DND-41 (cell line): ENCODE data around the gene ENGASE.

Experiments
- ATAC-seq: fragments of 200-7000 bp; cut with Tn5 transposase; 3 replicates; pipeline ENCODE4 v1.9.1; 2021; ENCODE audit warnings: low read depth; ENCODE audit not compliant: insufficient read depth
- DNase-seq: peaks from one replicate; pipeline ENCODE4 v3.0.0-alpha.2; 2020
- H2AFZ ChIP-seq: 2 replicates; pipeline ENCODE4 v1.6.0; 2012; ENCODE audit warnings: low read depth, low read length
- H3K27ac ChIP-seq: 2 replicates; pipeline ENCODE4 v1.5.1; 2012; ENCODE audit warnings: low read length, inconsistent platforms
- H3K27me3 ChIP-seq: fragments of 200-600 bp; sonication (generic); 2 replicates; pipeline ENCODE4 v1.6.0; 2012; ENCODE audit warnings: low read length, mild to moderate bottlenecking, inconsistent platforms; ENCODE audit not compliant: insufficient read depth, poor library complexity
- H3K36me3 ChIP-seq: 2 replicates; pipeline ENCODE4 v1.5.1; 2012; ENCODE audit warnings: low read length, inconsistent platforms; ENCODE audit not compliant: insufficient read depth
- H3K4me1 ChIP-seq: 2 replicates; pipeline ENCODE4 v1.5.1; 2012; ENCODE audit warnings: mild to moderate bottlenecking, low read length; ENCODE audit not compliant: insufficient read depth
- H3K4me2 ChIP-seq: 2 replicates; pipeline ENCODE4 v1.6.0; 2012; ENCODE audit warnings: mild to moderate bottlenecking, moderate library complexity, low read length, inconsistent platforms; ENCODE audit not compliant: insufficient read depth
- H3K4me3 ChIP-seq, 2 experiments: fragments of 200-600 bp in 1 of 2; shearing (Covaris generic) in 1 of 2; 2 replicates each; pipeline ENCODE4 v1.5.1; 2012 to 2016; ENCODE audit warnings: inconsistent platforms in 2 of 2, low read length in 2 of 2, mild to moderate bottlenecking in 2 of 2, low read depth in 1 of 2, moderate library complexity in 1 of 2
- H3K79me2 ChIP-seq: 2 replicates; pipeline ENCODE4 v1.6.0; 2012; ENCODE audit warnings: low read length, inconsistent platforms; ENCODE audit not compliant: insufficient read depth
- H3K9ac ChIP-seq: 2 replicates; pipeline ENCODE4 v1.6.0; 2012; ENCODE audit warnings: low read depth, mild to moderate bottlenecking, inconsistent platforms, low read length, moderate library complexity
- H3K9me3 ChIP-seq: 2 replicates; pipeline ENCODE4 v1.5.1; 2012; ENCODE audit warnings: low read length, moderate library complexity, mild to moderate bottlenecking, inconsistent platforms; ENCODE audit not compliant: insufficient read depth, severe bottlenecking
- H4K20me1 ChIP-seq: 2 replicates; pipeline ENCODE4 v1.6.0; 2012; ENCODE audit warnings: low read length; ENCODE audit not compliant: insufficient read depth
- EZH2 ChIP-seq: IDR thresholded peaks from 3 replicates; pipeline ENCODE4 v1.6.1; 2012; ENCODE audit warnings: borderline replicate concordance, low read depth, mild to moderate bottlenecking, moderate library complexity, low read length, inconsistent platforms; ENCODE audit not compliant: severe bottlenecking
- TF ChIP-seq, protein P1 (sequence below): IDR thresholded peaks from 2 replicates; pipeline ENCODE4 v1.5.1; 2012; ENCODE audit warnings: borderline replicate concordance, low read length, moderate library complexity, mild to moderate bottlenecking; ENCODE audit not compliant: poor library complexity, severe bottlenecking; ENCODE audit errors: extremely low read depth

Gene ENGASE

DNA sequence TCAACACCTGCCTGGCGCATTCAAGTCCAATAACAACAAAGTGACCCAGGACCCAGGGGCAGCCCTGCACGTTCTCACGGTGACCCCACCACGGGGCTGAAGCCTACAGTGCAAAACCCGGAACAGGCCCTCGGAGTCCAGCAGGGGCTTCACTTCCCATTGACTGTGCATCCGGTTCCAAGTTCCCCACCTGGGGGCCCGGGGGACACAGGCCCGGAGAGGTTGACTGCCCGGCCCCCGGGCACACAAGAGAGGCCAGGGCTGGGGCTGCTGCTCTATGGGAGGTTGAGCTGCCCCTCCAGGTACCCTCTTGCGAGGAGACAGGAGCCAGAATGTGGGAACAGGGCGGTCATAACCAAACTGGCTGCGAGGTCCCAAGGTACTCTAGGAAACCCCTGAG, 31.3 kb downstream of the ENGASE start:
- Histone ChIP-seq H3K27ac (no peak overlapping the region), H4K20me1 (peaks cover 14% of the 10 kb centered on the region), H2AFZ (no peak overlapping the region), H3K4me3 (no peak overlapping the region), H3K4me1 (no peaks in the 10 kb centered on the region), H3K27me3 (peaks cover 15% of the 10 kb centered on the region), H3K9me3 (no peaks in the 10 kb centered on the region), H3K4me2 (no peak overlapping the region), H3K79me2 (no peaks in the 10 kb centered on the region), H3K9ac (no peak overlapping the region), H3K36me3 (no peaks in the 10 kb centered on the region)
- DNase-seq (no peak), ATAC-seq (no peak)
- TF ChIP-seq, protein P1, sequence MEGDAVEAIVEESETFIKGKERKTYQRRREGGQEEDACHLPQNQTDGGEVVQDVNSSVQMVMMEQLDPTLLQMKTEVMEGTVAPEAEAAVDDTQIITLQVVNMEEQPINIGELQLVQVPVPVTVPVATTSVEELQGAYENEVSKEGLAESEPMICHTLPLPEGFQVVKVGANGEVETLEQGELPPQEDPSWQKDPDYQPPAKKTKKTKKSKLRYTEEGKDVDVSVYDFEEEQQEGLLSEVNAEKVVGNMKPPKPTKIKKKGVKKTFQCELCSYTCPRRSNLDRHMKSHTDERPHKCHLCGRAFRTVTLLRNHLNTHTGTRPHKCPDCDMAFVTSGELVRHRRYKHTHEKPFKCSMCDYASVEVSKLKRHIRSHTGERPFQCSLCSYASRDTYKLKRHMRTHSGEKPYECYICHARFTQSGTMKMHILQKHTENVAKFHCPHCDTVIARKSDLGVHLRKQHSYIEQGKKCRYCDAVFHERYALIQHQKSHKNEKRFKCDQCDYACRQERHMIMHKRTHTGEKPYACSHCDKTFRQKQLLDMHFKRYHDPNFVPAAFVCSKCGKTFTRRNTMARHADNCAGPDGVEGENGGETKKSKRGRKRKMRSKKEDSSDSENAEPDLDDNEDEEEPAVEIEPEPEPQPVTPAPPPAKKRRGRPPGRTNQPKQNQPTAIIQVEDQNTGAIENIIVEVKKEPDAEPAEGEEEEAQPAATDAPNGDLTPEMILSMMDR = no peak
- TF ChIP-seq EZH2 = no peak

DNA sequence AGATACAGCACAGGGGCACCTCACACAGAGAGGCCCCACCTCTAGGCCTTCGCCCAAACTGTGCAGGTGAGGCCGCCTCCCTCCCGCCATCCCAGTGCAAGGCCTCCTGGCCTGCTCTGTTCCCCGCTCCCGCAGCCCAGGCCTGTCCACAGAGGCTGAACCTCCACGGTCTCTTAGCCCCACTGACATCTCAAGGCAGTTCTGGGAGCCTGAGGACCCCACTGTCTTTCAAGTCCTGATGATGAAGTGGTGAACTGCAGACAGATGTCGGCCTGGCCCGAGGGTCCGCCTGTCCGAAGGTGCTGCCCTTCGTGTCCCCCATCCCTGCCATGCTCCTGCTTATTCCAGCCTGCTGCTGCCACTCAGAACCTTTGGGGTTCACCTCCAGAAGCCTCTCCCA, 32.3 kb downstream of the ENGASE start:
- H3K4me3 ChIP-seq = no peak overlapping the region
- peaks cover 14% of the 10 kb centered on the region for H4K20me1 ChIP-seq
- no peak overlapping the region for H3K4me2 ChIP-seq
- DNase-seq (no peak), ATAC-seq (no peak)
- no peak overlapping the region for H2AFZ ChIP-seq
- TF ChIP-seq, protein P1 = no peak
- no peak for TF ChIP-seq EZH2
- H3K79me2 ChIP-seq = no peaks in the 10 kb centered on the region
- no peak overlapping the region for H3K27ac ChIP-seq
- H3K9me3 ChIP-seq = no peaks in the 10 kb centered on the region
- peaks cover 15% of the 10 kb centered on the region for H3K27me3 ChIP-seq
- H3K9ac ChIP-seq = no peak overlapping the region
- no peaks in the 10 kb centered on the region for H3K4me1 ChIP-seq
- no peaks in the 10 kb centered on the region for H3K36me3 ChIP-seq

DNA sequence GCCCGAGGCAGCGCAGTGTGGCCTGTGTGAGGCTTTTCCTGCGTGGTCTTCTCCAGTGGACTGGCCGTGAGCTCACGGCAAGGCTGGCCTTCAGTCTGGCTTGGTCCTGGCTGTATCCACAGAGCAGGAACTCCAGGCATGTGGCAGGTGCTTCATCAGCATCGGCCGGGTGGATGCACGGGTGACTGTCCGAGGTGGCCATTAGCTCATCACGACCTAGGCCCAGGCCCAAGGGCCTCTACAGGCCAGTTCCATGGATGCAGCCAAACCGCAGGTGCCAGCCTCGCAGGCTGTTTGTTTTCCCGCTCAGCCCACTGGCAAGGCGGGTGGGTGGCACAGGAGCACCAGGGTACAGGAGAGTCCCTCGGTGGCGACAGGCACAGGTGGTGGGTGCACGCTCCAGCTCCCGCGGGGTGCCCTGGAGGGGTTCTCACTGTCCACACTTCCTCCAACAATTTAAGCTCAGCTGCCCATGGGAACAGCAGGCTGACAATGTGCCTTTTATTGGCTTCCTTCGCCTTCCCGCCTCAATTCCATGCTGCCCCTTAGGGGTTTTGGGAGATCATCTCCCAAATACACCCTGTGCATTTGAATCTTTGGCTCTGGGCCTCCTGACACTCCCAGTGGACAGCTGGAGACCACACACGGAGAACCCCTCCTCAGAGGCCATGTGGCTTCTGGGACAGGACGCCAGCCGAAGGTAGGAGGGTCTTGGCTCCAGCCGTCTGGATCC, 33.0 kb downstream of the ENGASE start:
- Histone ChIP-seq H3K4me3 (no peak overlapping the region), H3K36me3 (no peaks in the 10 kb centered on the region), H2AFZ (no peak overlapping the region), H3K9ac (no peak overlapping the region), H3K79me2 (no peaks in the 10 kb centered on the region), H3K27me3 (peaks cover 15% of the 10 kb centered on the region), H3K27ac (no peak overlapping the region), H3K9me3 (no peaks in the 10 kb centered on the region), H4K20me1 (peaks cover 14% of the 10 kb centered on the region), H3K4me1 (no peaks in the 10 kb centered on the region), H3K4me2 (no peak overlapping the region)
- DNase-seq = no peak
- ATAC-seq = no peak
- TF ChIP-seq EZH2 = no peak

DNA sequence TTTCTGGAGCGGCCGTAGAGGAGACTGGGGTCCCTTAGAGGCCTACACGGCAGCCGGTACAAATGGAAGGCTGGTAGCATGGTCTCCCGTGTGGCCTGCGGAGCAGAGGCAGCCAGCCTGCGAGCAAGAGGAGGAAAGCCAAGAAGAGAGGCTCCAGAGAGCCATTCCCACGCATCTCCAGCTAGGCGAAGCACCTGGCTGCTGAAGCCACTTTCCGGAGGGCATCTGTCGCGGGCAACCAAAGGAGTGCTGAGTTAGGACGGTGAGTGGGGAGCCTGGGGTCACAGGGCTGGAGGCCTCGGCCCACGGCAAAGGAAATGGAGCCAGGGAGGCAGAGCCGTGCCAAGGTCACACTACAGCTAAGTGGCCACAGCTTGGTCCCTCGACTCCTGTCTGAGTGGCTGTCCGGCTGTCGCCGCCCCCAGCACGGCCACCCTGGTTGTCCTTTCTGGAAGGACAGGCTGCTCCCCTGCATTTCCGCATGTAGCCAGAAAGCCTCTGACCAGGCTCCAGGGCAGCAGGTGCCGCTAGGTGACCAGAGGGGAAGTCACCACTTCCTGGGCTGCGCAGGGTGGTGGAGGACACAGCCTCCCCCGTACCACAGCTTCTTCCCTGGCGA, 33.7 kb downstream of the ENGASE start:
- Histone ChIP-seq H2AFZ (no peak overlapping the region), H3K27ac (no peak overlapping the region), H3K4me3 (no peak overlapping the region), H3K9me3 (no peaks in the 10 kb centered on the region), H3K4me1 (no peaks in the 10 kb centered on the region), H3K36me3 (no peaks in the 10 kb centered on the region), H4K20me1 (peaks cover 14% of the 10 kb centered on the region), H3K4me2 (no peak overlapping the region), H3K27me3 (peaks cover 11% of the 10 kb centered on the region), H3K79me2 (no peaks in the 10 kb centered on the region), H3K9ac (no peak overlapping the region)
- no peak for TF ChIP-seq EZH2
- TF ChIP-seq, protein P1 = no peak
- DNase-seq (no peak), ATAC-seq (no peak)
